ENCODE measurements around the gene PAN2. TPM values are rescaled to one million over a fixed set of nuclear protein-coding genes. Genes with fewer than 3 reads are reported as not detected.

PAN2 gene
- total RNA-seq, 1 donor = 23.0 TPM

GRCh38 chr12:56267443-56268071 is 66.2 kb downstream of the PAN2 start:
- TF ChIP-seq, protein P1, sequence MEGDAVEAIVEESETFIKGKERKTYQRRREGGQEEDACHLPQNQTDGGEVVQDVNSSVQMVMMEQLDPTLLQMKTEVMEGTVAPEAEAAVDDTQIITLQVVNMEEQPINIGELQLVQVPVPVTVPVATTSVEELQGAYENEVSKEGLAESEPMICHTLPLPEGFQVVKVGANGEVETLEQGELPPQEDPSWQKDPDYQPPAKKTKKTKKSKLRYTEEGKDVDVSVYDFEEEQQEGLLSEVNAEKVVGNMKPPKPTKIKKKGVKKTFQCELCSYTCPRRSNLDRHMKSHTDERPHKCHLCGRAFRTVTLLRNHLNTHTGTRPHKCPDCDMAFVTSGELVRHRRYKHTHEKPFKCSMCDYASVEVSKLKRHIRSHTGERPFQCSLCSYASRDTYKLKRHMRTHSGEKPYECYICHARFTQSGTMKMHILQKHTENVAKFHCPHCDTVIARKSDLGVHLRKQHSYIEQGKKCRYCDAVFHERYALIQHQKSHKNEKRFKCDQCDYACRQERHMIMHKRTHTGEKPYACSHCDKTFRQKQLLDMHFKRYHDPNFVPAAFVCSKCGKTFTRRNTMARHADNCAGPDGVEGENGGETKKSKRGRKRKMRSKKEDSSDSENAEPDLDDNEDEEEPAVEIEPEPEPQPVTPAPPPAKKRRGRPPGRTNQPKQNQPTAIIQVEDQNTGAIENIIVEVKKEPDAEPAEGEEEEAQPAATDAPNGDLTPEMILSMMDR (IDR thresholded peaks at IDR 0.05; ENCODE audit: insufficient read depth, low read length) = no peak
- DNase-seq (ENCODE audit: low read depth) = peak; percentile 14
- H3K4me3 ChIP-seq (ENCODE audit: low read depth, low read length) = peak overlapping the region; percentile 83

- H3K4me3 ChIP-seq (ENCODE audit: low read depth, low read length) = peak within 1 kb of the TSS; percentile 83
- TF ChIP-seq, protein P1 (IDR thresholded peaks at IDR 0.05; ENCODE audit: insufficient read depth, low read length) = peak; percentile 80
- peak; percentile 83 for DNase-seq (ENCODE audit: low read depth)
Measured at GRCh38 chr12:56266693-56267442, 66.9 kb downstream of the PAN2 start, which contains the start of gene COQ10A. Gene COQ10A, plus strand, starts transcription at chr12:56266942. Its CDS starts 177 bp downstream, at chr12:56267119.

Small RNAs within 50 kb of the gene (small RNA-seq; reads per million reads assigned to genes)
- not detected for gene RNU7-40P

Other genes with a start within 250 kb of the PAN2 start
- gene PA2G4, start 229.4 kb downstream of the PAN2 start, total RNA-seq (ENCODE audit: low replicate concordance) = 102 and 141 TPM in 2 replicates
- 2,772 and 12,570 TPM in 2 replicates for gene RPL41, start 217.4 kb downstream of the PAN2 start, total RNA-seq (ENCODE audit: low replicate concordance)
- gene ZC3H10, start 215.7 kb downstream of the PAN2 start, total RNA-seq (ENCODE audit: low replicate concordance) = 5.9 and 7.3 TPM in 2 replicates
- 207 and 267 TPM in 2 replicates for gene ESYT1, start 205.7 kb downstream of the PAN2 start, total RNA-seq (ENCODE audit: low replicate concordance)
- 74.2 and 125 TPM in 2 replicates for gene MYL6B, start 181.4 kb downstream of the PAN2 start, total RNA-seq (ENCODE audit: low replicate concordance)
- gene MYL6, start 175.6 kb downstream of the PAN2 start, total RNA-seq (ENCODE audit: low replicate concordance) = 1,047 and 1,209 TPM in 2 replicates
- 69.4 and 222 TPM in 2 replicates for gene SMARCC2, start 144.5 kb downstream of the PAN2 start, total RNA-seq (ENCODE audit: low replicate concordance)
- 75.0 and 86.0 TPM in 2 replicates for gene RNF41, start 112.1 kb downstream of the PAN2 start, total RNA-seq (ENCODE audit: low replicate concordance)
- gene NABP2, start 109.7 kb downstream of the PAN2 start, total RNA-seq (ENCODE audit: low replicate concordance) = 13.9 and 31.5 TPM in 2 replicates
- gene SLC39A5, start 103.9 kb downstream of the PAN2 start, total RNA-seq (ENCODE audit: low replicate concordance) = 0.18 TPM in 1 of 2 replicates, not detected in the other
- 8.7 and 20.0 TPM in 2 replicates for gene ANKRD52, start 75.6 kb downstream of the PAN2 start, total RNA-seq (ENCODE audit: low replicate concordance)
- 5.1 and 8.0 TPM in 2 replicates for gene COQ10A, start 67.1 kb downstream of the PAN2 start, total RNA-seq (ENCODE audit: low replicate concordance)
- 40.9 and 117 TPM in 2 replicates for gene CS, start 33.7 kb downstream of the PAN2 start, total RNA-seq (ENCODE audit: low replicate concordance)
- gene CNPY2, start 18.0 kb downstream of the PAN2 start, total RNA-seq (ENCODE audit: low replicate concordance) = 76.1 and 120 TPM in 2 replicates
- gene IL23A, start 4.9 kb upstream of the PAN2 start, total RNA-seq (ENCODE audit: low replicate concordance) = not detected in 2 replicates
- gene STAT2, start 26.1 kb upstream of the PAN2 start, total RNA-seq (ENCODE audit: low replicate concordance) = 268 and 280 TPM in 2 replicates
- not detected in 2 replicates for gene APOF, start 28.9 kb upstream of the PAN2 start, total RNA-seq (ENCODE audit: low replicate concordance)
- gene TIMELESS, start 115.4 kb upstream of the PAN2 start, total RNA-seq (ENCODE audit: low replicate concordance) = 1.6 and 15.9 TPM in 2 replicates
- not detected in 2 replicates for gene MIP, start 120.7 kb upstream of the PAN2 start, total RNA-seq (ENCODE audit: low replicate concordance)
- gene SPRYD4, start 134.6 kb upstream of the PAN2 start, total RNA-seq (ENCODE audit: low replicate concordance) = 2.3 and 3.0 TPM in 2 replicates
- gene GLS2, start 154.2 kb upstream of the PAN2 start, total RNA-seq (ENCODE audit: low replicate concordance) = 0.36 TPM in 1 of 2 replicates, not detected in the other
- gene RBMS2, start 187.8 kb upstream of the PAN2 start, total RNA-seq (ENCODE audit: low replicate concordance) = 7.1 and 19.2 TPM in 2 replicates

All from fibroblast of the aortic adventitia (primary cell).